Fibroblast of the conjunctiva (primary cell): ENCODE data around the gene WDR38.

Experiments used
- DNase-seq: peaks from one replicate; pipeline ENCODE4 v3.0.0-alpha.2; 2010; ENCODE audit warnings: low read depth

The WDR38 gene

GRCh38 chr9:124882231-124882630, 29.0 kb downstream of the WDR38 start:
- no peak for DNase-seq

- no peak for DNase-seq
Measured at GRCh38 chr9:124884376-124884775, 31.1 kb downstream of the WDR38 start.

- DNase-seq = no peak
Measured at GRCh38 chr9:124885551-124885950, 32.3 kb downstream of the WDR38 start.

DNA sequence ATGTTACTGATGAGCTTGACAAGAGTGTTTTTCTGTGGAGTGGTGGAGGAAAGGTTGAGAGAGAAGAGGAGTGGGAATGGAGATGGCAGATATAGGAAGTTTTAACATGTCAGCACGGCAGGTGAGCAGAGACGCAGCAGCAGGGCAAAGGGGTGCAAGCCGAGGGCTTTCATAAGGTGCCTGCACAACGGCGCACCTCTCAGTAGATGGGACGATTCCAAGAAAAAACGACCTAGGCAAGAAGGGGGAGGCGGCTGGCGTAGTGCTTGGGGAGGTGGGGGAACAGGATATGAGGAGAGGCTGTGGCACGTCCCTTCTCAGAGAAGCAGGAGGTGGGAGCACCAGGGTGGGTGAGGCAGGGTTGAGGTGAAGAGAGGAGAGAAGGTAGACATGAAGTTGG, 33.2 kb downstream of the WDR38 start:
- no peak for DNase-seq

- DNase-seq = no peak
Measured at GRCh38 chr9:124886866-124887492, 33.7 kb downstream of the WDR38 start.

DNA sequence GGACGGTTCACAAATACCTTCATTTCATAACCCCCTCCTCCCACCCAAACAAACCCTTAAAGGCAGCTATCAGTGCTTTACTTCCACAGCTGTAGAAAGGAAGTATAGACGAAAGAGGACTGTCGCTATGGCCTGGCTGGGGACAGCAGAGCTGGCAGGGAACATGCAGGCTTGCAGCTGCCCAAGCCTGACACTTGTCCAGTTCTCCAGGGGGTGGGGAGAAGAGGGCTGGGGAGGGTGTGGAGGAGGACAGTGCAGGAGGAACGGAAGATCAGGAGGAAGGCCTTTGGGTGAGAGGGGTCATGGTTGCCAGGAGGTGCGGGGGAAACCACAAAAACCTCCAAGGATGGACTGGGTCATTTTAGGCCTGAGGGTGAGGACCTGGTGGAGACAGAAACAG, 34.6 kb downstream of the WDR38 start:
- no peak for DNase-seq

DNA sequence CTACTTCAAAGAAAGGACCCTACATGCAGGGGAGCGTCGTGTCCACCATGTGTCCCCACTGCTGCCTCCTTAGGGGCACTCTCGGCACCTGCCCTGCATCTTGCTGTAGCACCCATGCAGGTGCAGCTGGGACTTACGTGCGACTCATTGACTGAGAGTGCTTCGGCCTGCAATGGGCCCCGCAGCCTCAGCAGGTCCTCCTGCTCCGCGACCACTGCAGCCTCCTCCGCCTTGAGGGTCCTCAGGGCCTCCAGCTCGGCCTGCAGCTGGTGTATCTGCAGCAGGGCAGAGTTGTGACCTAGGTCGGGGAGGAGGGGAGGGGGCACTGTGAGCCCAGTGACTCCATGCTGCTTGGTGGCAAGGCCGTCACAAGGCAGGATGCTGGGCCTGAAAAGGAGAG, 35.7 kb downstream of the WDR38 start:
- DNase-seq = no peak

DNA sequence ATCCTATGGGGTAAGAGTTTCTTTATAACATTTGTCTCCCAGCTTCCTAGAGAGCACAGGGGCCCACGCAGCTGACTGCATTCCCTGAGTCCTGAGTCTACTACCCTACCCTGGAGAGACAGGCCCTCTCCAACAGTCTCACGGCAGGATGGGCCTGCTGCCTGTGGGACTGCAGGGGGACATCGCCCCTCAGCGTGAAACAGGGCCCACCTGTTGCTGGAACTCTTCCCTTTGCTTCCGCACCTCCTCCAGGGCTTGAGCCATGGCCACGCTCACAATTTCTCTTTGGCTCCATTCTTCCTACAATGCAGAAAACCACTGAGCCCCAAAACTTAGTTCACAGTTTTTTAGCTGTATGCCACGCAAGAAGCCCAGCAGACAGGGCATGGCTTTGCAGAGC, 36.9 kb downstream of the WDR38 start:
- no peak for DNase-seq

- no peak for DNase-seq
Measured at GRCh38 chr9:124894035-124894740, 40.9 kb downstream of the WDR38 start.

GRCh38 chr9:124894741-124895170, 41.5 kb downstream of the WDR38 start:
- DNase-seq = peak; percentile 23

DNA sequence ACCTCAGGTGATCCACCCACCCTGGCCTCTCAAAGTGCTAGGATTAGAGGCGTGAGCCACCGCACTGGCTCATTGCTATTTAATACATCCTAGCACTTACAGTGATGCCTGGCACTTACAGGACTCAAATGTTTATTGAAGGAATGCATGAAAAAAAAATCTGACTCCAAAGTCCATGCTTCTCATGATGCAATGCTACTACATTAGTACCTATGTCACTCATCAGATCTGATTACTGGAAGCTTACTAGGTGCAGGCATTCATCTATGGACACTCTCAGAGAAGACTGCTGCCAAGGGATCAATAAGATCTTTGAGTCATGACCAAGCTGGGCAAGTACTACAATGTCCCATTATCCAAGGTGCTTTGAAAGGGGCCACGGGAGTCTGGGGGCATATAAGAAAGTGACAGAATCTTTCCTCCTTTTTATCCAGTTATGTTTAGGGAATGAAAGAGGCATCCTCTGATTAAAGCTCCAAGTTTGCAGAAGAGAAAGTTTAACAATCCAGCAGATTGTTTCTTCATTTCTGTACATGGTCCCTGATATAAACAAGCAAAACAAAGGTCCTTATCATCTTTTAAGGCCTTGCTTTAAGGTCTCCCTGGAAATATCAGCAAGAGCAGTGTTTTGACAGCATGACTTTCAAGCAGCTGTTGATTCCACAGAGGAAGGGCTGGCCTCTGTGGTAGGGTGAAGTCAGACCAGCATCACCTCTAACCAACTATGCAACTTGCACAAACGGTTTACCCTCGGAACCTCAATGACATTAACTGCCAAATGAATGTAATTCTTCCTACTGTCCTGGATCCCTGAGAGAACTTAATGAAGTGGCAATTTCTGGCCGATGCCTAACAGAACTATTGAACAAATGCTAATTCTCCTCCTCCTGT, 44.6 kb downstream of the WDR38 start:
- DNase-seq = no peak

- DNase-seq = no peak
Measured at GRCh38 chr9:124899845-124900244, 46.6 kb downstream of the WDR38 start.

DNA sequence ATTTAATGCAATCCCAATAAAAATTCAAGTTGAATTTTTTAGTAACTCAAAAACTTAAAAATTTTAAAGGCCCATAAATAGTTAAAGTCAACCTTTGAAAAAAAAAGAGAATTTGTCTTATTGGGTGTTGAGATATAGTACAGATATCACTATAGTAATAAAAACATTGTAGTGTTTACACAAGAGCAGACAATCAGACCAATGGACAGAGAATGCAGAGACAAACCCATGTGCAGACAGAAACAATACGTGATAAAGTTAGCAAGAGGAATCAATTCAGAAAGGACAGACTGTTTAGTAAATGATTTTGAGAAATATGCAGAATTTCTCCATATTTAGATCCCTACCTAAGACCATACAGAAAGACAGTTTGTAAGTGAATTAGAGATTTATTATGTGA, 53.7 kb downstream of the WDR38 start:
- no peak for DNase-seq
